ENCODE measurements around the gene CEP41.

DNA sequence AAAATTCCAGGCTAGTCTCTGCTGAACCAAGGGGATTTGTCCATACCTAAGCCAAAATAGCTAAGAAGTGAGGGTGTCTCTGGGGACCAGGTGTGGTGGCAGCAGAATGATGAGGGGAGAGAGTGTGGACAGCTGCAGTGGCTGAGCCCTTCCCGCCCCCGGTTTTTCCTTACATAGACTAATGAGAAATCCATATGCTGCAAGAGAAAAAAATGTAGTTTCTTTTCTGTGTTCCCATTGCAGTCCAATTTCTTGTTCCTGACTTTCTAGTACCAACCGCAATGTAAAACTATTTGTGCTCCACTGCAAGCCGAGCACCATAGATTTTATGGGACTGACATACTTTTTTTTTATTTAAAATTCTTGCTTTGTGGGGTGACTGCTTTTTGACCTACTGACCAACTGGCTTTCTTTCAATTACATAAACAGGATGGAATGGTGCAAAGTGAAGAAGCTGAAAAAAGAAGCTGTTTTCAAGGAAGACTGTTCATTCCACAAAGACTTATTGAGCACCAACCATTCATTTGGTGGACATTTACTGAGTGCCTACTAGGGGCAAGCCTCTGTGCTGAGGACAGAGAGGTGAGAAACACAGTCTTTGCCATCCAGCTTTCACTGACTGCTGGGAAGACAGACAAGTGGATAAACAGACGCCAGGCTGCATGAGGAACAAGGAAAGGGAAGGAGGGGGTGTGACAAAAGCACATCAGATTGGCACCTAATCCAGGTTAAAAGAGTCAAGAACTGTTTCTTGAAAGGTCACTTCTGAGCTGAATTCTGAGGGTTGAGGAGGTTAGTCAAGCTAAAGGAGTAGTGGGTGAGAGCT is 9.8 kb downstream of the CEP41 start:
- TF ChIP-seq, protein P1, sequence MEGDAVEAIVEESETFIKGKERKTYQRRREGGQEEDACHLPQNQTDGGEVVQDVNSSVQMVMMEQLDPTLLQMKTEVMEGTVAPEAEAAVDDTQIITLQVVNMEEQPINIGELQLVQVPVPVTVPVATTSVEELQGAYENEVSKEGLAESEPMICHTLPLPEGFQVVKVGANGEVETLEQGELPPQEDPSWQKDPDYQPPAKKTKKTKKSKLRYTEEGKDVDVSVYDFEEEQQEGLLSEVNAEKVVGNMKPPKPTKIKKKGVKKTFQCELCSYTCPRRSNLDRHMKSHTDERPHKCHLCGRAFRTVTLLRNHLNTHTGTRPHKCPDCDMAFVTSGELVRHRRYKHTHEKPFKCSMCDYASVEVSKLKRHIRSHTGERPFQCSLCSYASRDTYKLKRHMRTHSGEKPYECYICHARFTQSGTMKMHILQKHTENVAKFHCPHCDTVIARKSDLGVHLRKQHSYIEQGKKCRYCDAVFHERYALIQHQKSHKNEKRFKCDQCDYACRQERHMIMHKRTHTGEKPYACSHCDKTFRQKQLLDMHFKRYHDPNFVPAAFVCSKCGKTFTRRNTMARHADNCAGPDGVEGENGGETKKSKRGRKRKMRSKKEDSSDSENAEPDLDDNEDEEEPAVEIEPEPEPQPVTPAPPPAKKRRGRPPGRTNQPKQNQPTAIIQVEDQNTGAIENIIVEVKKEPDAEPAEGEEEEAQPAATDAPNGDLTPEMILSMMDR (IDR thresholded peaks at IDR 0.05; ENCODE audit: poor library complexity) = no peak
- TF ChIP-seq EZH2phosphoT487 (IDR thresholded peaks at IDR 0.05; ENCODE audit: low read depth, severe bottlenecking, unreplicated experiment) = no peak

All from hepatocyte (in vitro differentiated cells).